OCI-LY1 (cell line): ENCODE data around the gene FBXO41.

Experiments
- H2AFZ ChIP-seq: fragments of 200-600 bp; sonication (generic), shearing (Covaris generic); 2 replicates; pipeline ENCODE4 v1.6.0; 2014; ENCODE audit warnings: antibody characterized with exemption, mild to moderate bottlenecking, low read length
- H3F3A ChIP-seq: fragments of 200-600 bp; sonication (generic), shearing (Covaris generic); 2 replicates; pipeline ENCODE4 v1.6.0; 2014; ENCODE audit warnings: mild to moderate bottlenecking, antibody characterized with exemption, low read length, moderate library complexity; ENCODE audit not compliant: insufficient read depth
- H3K27ac ChIP-seq: fragments of 200-600 bp; sonication (generic); 2 replicates; pipeline ENCODE4 v1.5.1; 2014; ENCODE audit warnings: low read length, mixed run types, mild to moderate bottlenecking, low read depth; ENCODE audit not compliant: poor library complexity, severe bottlenecking
- H3K27me3 ChIP-seq: fragments of 200-600 bp; sonication (generic); 2 replicates; pipeline ENCODE4 v1.6.0; 2014; ENCODE audit warnings: antibody characterized with exemption, mild to moderate bottlenecking, low read length, moderate library complexity; ENCODE audit not compliant: insufficient read depth
- H3K36me3 ChIP-seq: fragments of 200-600 bp; sonication (generic); 2 replicates; pipeline ENCODE4 v1.6.1; 2014; ENCODE audit warnings: mild to moderate bottlenecking, antibody characterized with exemption, low read length, moderate library complexity, mixed read lengths; ENCODE audit not compliant: insufficient read depth
- H3K4me1 ChIP-seq: fragments of 200-600 bp; sonication (generic); 2 replicates; pipeline ENCODE4 v1.5.1; 2014; ENCODE audit warnings: mild to moderate bottlenecking, low read length, moderate library complexity; ENCODE audit not compliant: insufficient read depth, severe bottlenecking
- H3K4me2 ChIP-seq: fragments of 200-600 bp; sonication (generic), shearing (Covaris generic); 2 replicates; pipeline ENCODE4 v1.6.1; 2014; ENCODE audit warnings: low read length
- H3K4me3 ChIP-seq: fragments of 200-600 bp; sonication (generic); 2 replicates; pipeline ENCODE4 v1.5.1; 2014; ENCODE audit warnings: low read length, low read depth, mild to moderate bottlenecking, mixed read lengths; ENCODE audit not compliant: poor library complexity, severe bottlenecking
- H3K79me2 ChIP-seq: fragments of 200-600 bp; shearing (Covaris generic); 2 replicates; pipeline ENCODE4 v1.6.1; 2016; ENCODE audit warnings: mixed run types, low read length, mixed read lengths; ENCODE audit not compliant: insufficient read depth
- H3K9ac ChIP-seq: fragments of 200-600 bp; sonication (generic), shearing (Covaris generic); 2 replicates; pipeline ENCODE4 v1.6.1; 2014; ENCODE audit warnings: mild to moderate bottlenecking, low read length, mixed read lengths
- H3K9me2 ChIP-seq: fragments of 200-600 bp; sonication (generic), shearing (Covaris generic); 2 replicates; pipeline ENCODE4 v1.6.1; 2014; ENCODE audit warnings: low read depth, mild to moderate bottlenecking, low read length, mixed read lengths
- H3K9me3 ChIP-seq: fragments of 200-600 bp; shearing (Covaris generic); 2 replicates; pipeline ENCODE4 v1.6.1; 2014; ENCODE audit warnings: low read length, mixed read lengths
- H4K20me1 ChIP-seq: fragments of 200-600 bp; sonication (generic), shearing (Covaris generic); 2 replicates; pipeline ENCODE4 v1.6.0; 2016; ENCODE audit warnings: mild to moderate bottlenecking, low read length; ENCODE audit not compliant: insufficient read depth
- EZH2 ChIP-seq: fragments of 200-600 bp; sonication (generic), shearing (Covaris generic); IDR thresholded peaks from 2 replicates; pipeline ENCODE4 v1.8.0; 2017; ENCODE audit warnings: borderline replicate concordance, mixed run types, mild to moderate bottlenecking, antibody characterized with exemption, low read length, moderate library complexity, mixed read lengths
- TF ChIP-seq, protein P1 (sequence below): fragments of 200-600 bp; sonication (generic), shearing (Covaris generic); IDR thresholded peaks from 2 replicates; pipeline ENCODE4 v1.5.1; 2017; ENCODE audit warnings: mild to moderate bottlenecking, antibody characterized with exemption, low read length, moderate library complexity, mixed read lengths

FBXO41 gene

DNA sequence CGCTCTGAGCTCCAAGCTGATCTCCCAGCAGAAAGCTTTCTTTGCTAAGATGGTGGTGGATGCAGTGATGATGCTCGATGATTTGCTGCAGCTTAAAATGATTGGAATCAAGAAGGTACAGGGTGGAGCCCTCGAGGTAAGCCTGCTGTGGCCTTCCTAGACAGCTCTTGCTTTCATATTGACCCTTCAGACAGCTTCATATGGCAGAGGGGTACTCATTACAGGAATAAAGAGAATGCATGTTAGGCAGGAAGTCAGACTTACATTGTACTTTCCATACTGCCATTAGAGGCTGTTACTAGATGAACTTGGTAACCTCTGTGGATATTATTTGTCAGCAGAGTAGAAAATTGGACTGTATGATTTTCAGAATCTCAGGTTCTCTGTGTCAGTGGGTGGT, 39.7 kb downstream of the FBXO41 start:
- Histone ChIP-seq H3K4me1 (no peaks in the 10 kb centered on the region), H3K9me3 (no peaks in the 10 kb centered on the region), H2AFZ (no peak overlapping the region), H3K9ac (no peak overlapping the region), H3K4me3 (no peak overlapping the region), H3K27ac (no peak overlapping the region), H3K27me3 (no peaks in the 10 kb centered on the region), H3K36me3 (peaks cover 100% of the 10 kb centered on the region), H3K9me2 (no peaks in the 10 kb centered on the region), H3K79me2 (peaks cover 17% of the 10 kb centered on the region), H4K20me1 (no peaks in the 10 kb centered on the region), H3K4me2 (no peak overlapping the region), H3F3A (no peaks in the 10 kb centered on the region)
- no peak for TF ChIP-seq EZH2
- TF ChIP-seq, protein P1, sequence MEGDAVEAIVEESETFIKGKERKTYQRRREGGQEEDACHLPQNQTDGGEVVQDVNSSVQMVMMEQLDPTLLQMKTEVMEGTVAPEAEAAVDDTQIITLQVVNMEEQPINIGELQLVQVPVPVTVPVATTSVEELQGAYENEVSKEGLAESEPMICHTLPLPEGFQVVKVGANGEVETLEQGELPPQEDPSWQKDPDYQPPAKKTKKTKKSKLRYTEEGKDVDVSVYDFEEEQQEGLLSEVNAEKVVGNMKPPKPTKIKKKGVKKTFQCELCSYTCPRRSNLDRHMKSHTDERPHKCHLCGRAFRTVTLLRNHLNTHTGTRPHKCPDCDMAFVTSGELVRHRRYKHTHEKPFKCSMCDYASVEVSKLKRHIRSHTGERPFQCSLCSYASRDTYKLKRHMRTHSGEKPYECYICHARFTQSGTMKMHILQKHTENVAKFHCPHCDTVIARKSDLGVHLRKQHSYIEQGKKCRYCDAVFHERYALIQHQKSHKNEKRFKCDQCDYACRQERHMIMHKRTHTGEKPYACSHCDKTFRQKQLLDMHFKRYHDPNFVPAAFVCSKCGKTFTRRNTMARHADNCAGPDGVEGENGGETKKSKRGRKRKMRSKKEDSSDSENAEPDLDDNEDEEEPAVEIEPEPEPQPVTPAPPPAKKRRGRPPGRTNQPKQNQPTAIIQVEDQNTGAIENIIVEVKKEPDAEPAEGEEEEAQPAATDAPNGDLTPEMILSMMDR: no peak

GRCh38 chr2:73243884-73244570, 40.3 kb downstream of the FBXO41 start:
- H3K27me3 ChIP-seq: no peaks in the 10 kb centered on the region
- H3K9ac ChIP-seq: no peak overlapping the region
- peaks cover 23% of the 10 kb centered on the region for H3K79me2 ChIP-seq
- H3K4me2 ChIP-seq: no peak overlapping the region
- H3K9me3 ChIP-seq: no peaks in the 10 kb centered on the region
- H2AFZ ChIP-seq: no peak overlapping the region
- H3K9me2 ChIP-seq: no peaks in the 10 kb centered on the region
- TF ChIP-seq, protein P1: no peak
- no peak for TF ChIP-seq EZH2
- H3K4me1 ChIP-seq: no peaks in the 10 kb centered on the region
- no peaks in the 10 kb centered on the region for H3F3A ChIP-seq
- no peak overlapping the region for H3K4me3 ChIP-seq
- H3K27ac ChIP-seq: no peak overlapping the region
- no peaks in the 10 kb centered on the region for H4K20me1 ChIP-seq
- peaks cover 100% of the 10 kb centered on the region for H3K36me3 ChIP-seq

DNA sequence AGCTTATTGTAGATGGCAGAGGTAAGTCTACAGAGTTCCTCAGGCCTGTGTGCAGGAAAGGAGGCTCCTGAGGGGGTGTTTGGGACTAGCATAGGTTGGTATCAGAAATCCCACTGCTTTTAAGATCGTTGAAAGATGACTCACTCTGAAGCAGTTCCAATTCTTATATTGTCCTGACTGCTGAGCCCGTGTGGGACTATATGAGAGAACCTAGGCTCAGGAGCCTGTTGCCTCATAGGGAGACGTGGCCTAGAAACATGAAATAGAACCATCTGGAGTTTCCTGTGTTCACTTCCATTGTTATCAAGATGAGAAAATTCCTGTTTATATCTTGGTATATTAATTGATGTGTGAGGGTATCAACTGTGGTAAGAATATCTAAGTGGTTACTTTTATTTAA, 44.5 kb downstream of the FBXO41 start:
- TF ChIP-seq, protein P1: no peak
- TF ChIP-seq EZH2: no peak
- H4K20me1 ChIP-seq: no peaks in the 10 kb centered on the region; the same call in 1 of the 2 replicates
- H3F3A ChIP-seq: no peaks in the 10 kb centered on the region
- H3K9ac ChIP-seq: no peak overlapping the region
- no peaks in the 10 kb centered on the region for H3K9me3 ChIP-seq
- H3K36me3 ChIP-seq: peaks cover 91% of the 10 kb centered on the region
- no peak overlapping the region for H3K4me2 ChIP-seq
- no peak overlapping the region for H3K27ac ChIP-seq
- H3K27me3 ChIP-seq: no peaks in the 10 kb centered on the region
- H3K4me3 ChIP-seq: no peak overlapping the region
- H3K9me2 ChIP-seq: no peaks in the 10 kb centered on the region
- peaks cover 24% of the 10 kb centered on the region for H3K4me1 ChIP-seq
- peaks cover 65% of the 10 kb centered on the region for H3K79me2 ChIP-seq
- H2AFZ ChIP-seq: no peak overlapping the region
